Upper lobe of left lung (tissue), 6 donors: ENCODE data around the gene PPP1R12A. TPM values are rescaled to one million over a fixed set of nuclear protein-coding genes. Genes with fewer than 3 reads are reported as not detected.
"Not testable (repeated sequence)": the region's sequence is repeated elsewhere in the genome, so short reads cannot be mapped to it uniquely, and the experiment has no call there.

ENCODE experiments used
- ATAC-seq, 2 donors: fragments of 200-7000 bp; cut with Tn5 transposase; one replicate each; pipeline ENCODE4 v1.9.1; 2022; ENCODE audit warnings: mild to moderate bottlenecking in 2 of 2, moderate library complexity in 2 of 2; ENCODE audit not compliant: low FRiP score in 2 of 2
- DNase-seq, 2 donors: peaks; one replicate each; pipeline ENCODE4 v3.0.0-alpha.2; 2019 to 2020
- H3K27ac ChIP-seq, 4 donors: fragments of 200-600 bp; sonication (generic); one replicate each; pipeline ENCODE4 v1.5.1; 2016 to 2019
- H3K27me3 ChIP-seq, 4 donors: fragments of 200-600 bp; sonication (generic); one replicate each; pipeline ENCODE4 v1.5.1; 2017 to 2019
- H3K36me3 ChIP-seq, 4 donors: fragments of 200-600 bp; sonication (generic); one replicate each; pipeline ENCODE4 v1.5.1; 2016 to 2019
- H3K4me1 ChIP-seq, 4 donors: fragments of 200-600 bp; sonication (generic); one replicate each; pipeline ENCODE4 v1.5.1; 2018 to 2019
- H3K4me3 ChIP-seq, 4 donors: fragments of 200-600 bp; sonication (generic); one replicate each; pipeline ENCODE4 v1.5.1; 2017 to 2019; ENCODE audit warnings: mild to moderate bottlenecking in 2 of 4, moderate library complexity in 1 of 4
- H3K9me3 ChIP-seq, 4 donors: fragments of 200-600 bp; sonication (generic); one replicate each; pipeline ENCODE4 v1.5.1; 2018 to 2019
- CTCF ChIP-seq, 6 experiments: fragments of 450-650 bp in 4 of 6; fragments of 200-600 bp in 2 of 6; sonication (generic) in 2 of 6; IDR thresholded peaks; one replicate each; pipeline ENCODE4 v1.5.1; 2016 to 2019; ENCODE audit warnings: antibody characterized with exemption in 6 of 6
- EP300 ChIP-seq, 4 donors: sonication (generic); formaldehyde crosslinking; IDR thresholded peaks; one replicate each; pipeline ENCODE4 v1.5.1; 2017; ENCODE audit warnings: antibody characterized with exemption in 4 of 4, control low read depth in 2 of 4
- POLR2A ChIP-seq, 4 donors: fragments of 450-650 bp; IDR thresholded peaks; one replicate each; pipeline ENCODE4 v1.5.1; 2016 to 2017; ENCODE audit warnings: antibody characterized with exemption in 4 of 4, mild to moderate bottlenecking in 2 of 4
- POLR2AphosphoS5 ChIP-seq, 2 donors: sonication (generic); formaldehyde crosslinking; IDR thresholded peaks; one replicate each; pipeline ENCODE4 v1.5.1; 2017; ENCODE audit warnings: antibody characterized with exemption in 2 of 2
- WGBS, 2 donors: methylation state at CpG; one replicate each; pipeline ENCODE4 v1.1.5; 2017 to 2018; 5-methylcytosine and 5-hydroxymethylcytosine counted together
- total RNA-seq, 6 donors: library from RNA; depleted of rRNA in 4 of 6; stranded (reverse); fragments of >200 nt in 4 of 6; gene quantifications; one replicate each; pipeline versions ENCODE4 v1.1.0 to v1.2.1, GENCODE V29; 2016 to 2021
- donor health status: DM: no; HTN: no; CAD: no; lungs with moderate emphysema.
- donor health status: DM: no; HTN: yes; CAD: no; lungs with severe emphysema.

Gene PPP1R12A
- total RNA-seq, 6 donors from 2014 or later, result 50.7 to 234 (median 90.4) TPM

GRCh38 chr12:79978692-79979091, 43.8 kb upstream of the PPP1R12A start:
- no peak for TF ChIP-seq POLR2AphosphoS5 (IDR thresholded peaks at IDR 0.05)
- no peak for TF ChIP-seq EP300 (IDR thresholded peaks at IDR 0.05)
- TF ChIP-seq POLR2A (IDR thresholded peaks at IDR 0.05), result no peak
- TF ChIP-seq CTCF (IDR thresholded peaks at IDR 0.05), result no peak
- no peak overlapping the region for H3K4me3 ChIP-seq
- no peak overlapping the region for H3K27ac ChIP-seq
- no peak for DNase-seq
- 29 to 59% methylated on average over 1 of the region's 1 CpG for WGBS, 2 donors
- no peaks in the 10 kb centered on the region for H3K36me3 ChIP-seq
- ATAC-seq, result no peak
- no peaks in the 10 kb centered on the region for H3K27me3 ChIP-seq
- no peaks in the 10 kb centered on the region for H3K9me3 ChIP-seq
- H3K4me1 ChIP-seq, result peaks cover 0 to 3% (median 0%) of the 10 kb centered on the region in 4 donors

GRCh38 chr12:79977856-79978460, 43.1 kb upstream of the PPP1R12A start:
- not testable (repeated sequence) for H3K27me3 ChIP-seq, H3K4me1 ChIP-seq, H3K9me3 ChIP-seq, H3K4me3 ChIP-seq, ATAC-seq, H3K27ac ChIP-seq, DNase-seq, H3K36me3 ChIP-seq
- WGBS, 2 donors, result 85 to 90% methylated on average over 3 of the region's 3 CpGs

- WGBS, 2 donors, result 93 to 95% methylated on average over 5 of the region's 5 CpGs
- Histone ChIP-seq H3K27ac (no peak overlapping the region), H3K9me3 (no peaks in the 10 kb centered on the region), H3K27me3 (no peaks in the 10 kb centered on the region), H3K4me1 (peaks cover 0 to 3% (median 0%) of the 10 kb centered on the region in 4 donors), H3K4me3 (no peak overlapping the region), H3K36me3 (no peaks in the 10 kb centered on the region)
- no peak for ATAC-seq
- no peak for DNase-seq
- TF ChIP-seq CTCF (IDR thresholded peaks at IDR 0.05) (no peak), POLR2AphosphoS5 (IDR thresholded peaks at IDR 0.05) (no peak), EP300 (IDR thresholded peaks at IDR 0.05) (no peak), POLR2A (IDR thresholded peaks at IDR 0.05) (no peak)
Measured at GRCh38 chr12:79975143-79975542, 40.2 kb upstream of the PPP1R12A start.

- no peak for DNase-seq
- Histone ChIP-seq H3K4me3 (no peak overlapping the region), H3K9me3 (no peaks in the 10 kb centered on the region), H3K27me3 (no peaks in the 10 kb centered on the region), H3K4me1 (peaks cover 0 to 3% (median 0%) of the 10 kb centered on the region in 4 donors), H3K27ac (no peak overlapping the region), H3K36me3 (no peaks in the 10 kb centered on the region)
- WGBS, 2 donors, result 86 to 91% methylated on average over 4 of the region's 4 CpGs
- no peak for ATAC-seq
- TF ChIP-seq EP300 (IDR thresholded peaks at IDR 0.05) (no peak), POLR2AphosphoS5 (IDR thresholded peaks at IDR 0.05) (no peak), POLR2A (IDR thresholded peaks at IDR 0.05) (no peak), CTCF (IDR thresholded peaks at IDR 0.05) (no peak)
Measured at GRCh38 chr12:79973801-79974200, 38.9 kb upstream of the PPP1R12A start.

GRCh38 chr12:79964100-79964627, 29.3 kb upstream of the PPP1R12A start:
- DNase-seq (no peak), ATAC-seq (no peak)
- no peak overlapping the region for H3K27ac ChIP-seq
- no peak overlapping the region for H3K4me3 ChIP-seq
- no peaks in the 10 kb centered on the region for H3K4me1 ChIP-seq
- WGBS, 2 donors, result 76 to 92% methylated on average over 3 of the region's 3 CpGs
- H3K9me3 ChIP-seq, result no peaks in the 10 kb centered on the region
- TF ChIP-seq POLR2A (IDR thresholded peaks at IDR 0.05) (no peak), EP300 (IDR thresholded peaks at IDR 0.05) (no peak), CTCF (IDR thresholded peaks at IDR 0.05) (no peak), POLR2AphosphoS5 (IDR thresholded peaks at IDR 0.05) (no peak)
- H3K36me3 ChIP-seq, result no peaks in the 10 kb centered on the region
- H3K27me3 ChIP-seq, result no peaks in the 10 kb centered on the region
